ENCODE data around the gene ESPN. TPM values are rescaled to one million over a fixed set of nuclear protein-coding genes. Genes with fewer than 3 reads are reported as not detected.

ESPN gene
- total RNA-seq, 1 experiment from 2014 or later: 8.5 TPM

DNA sequence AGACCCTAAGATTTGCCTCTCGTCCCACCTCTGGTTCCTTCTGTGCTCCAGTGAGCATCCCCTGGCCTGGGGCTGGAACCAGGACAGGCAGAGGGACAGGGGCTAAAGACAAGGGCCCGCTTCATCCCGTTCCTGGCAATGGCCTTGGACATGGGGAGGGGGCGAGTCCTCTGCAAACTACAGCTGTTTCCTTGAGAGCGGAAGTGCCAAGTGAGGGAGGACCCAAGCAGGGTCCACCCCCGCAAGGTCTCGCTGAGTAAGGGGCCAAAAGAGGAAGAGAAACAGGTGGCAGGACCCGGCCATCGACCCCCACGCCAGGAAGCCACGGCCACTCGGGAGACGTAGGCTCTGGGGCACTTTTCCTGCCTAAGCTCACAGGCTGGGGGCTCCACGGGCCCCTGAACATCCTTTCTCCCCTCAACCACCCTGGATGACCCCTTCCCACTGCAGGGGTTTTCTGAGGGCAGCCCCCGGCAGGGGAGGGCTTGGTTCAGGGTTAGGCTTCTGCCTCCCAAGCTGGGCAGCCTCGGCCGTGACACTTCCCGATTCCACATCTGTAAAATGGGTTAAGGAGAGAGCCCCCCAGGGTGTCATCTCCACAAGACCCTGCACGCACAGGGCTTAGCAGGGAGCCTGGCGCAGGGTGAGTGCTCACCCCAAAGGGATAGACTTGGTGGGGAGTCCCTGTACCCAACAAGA is 84.8 kb downstream of the ESPN start:
- ATAC-seq: no peak
- H3K4me1 ChIP-seq (ENCODE audit: control insufficient read depth, insufficient read depth, low read length): no peaks in the 10 kb centered on the region
- no peak for DNase-seq (ENCODE audit: low read depth, low spot score)
- H3K27me3 ChIP-seq (ENCODE audit: control insufficient read depth, insufficient read depth, low read length): no peaks in the 10 kb centered on the region
- H3K36me3 ChIP-seq (ENCODE audit: control insufficient read depth, insufficient read depth, low read length): no peaks in the 10 kb centered on the region
- POLR2A ChIA-PET: no interaction called here
- no TSS peak for BruUV-seq (replicated peaks)
- in situ Hi-C loops (cut with HindIII; ENCODE audit: low pct_unique_long_range_greater_than_20kb, low sequenced_read_pairs) (no loop called here), intact Hi-C loops (cut with micrococcal nuclease; ENCODE audit: unreplicated experiment) (no loop called here)
- H3K27ac ChIP-seq (ENCODE audit: low read length): no peak overlapping the region
- H3K4me3 ChIP-seq (ENCODE audit: low read depth in 2 of 2, low read length in 2 of 2): no peak overlapping the region
- H3K9me3 ChIP-seq (ENCODE audit: control insufficient read depth, insufficient read depth, low read depth, low read length): no peaks in the 10 kb centered on the region
- CTCF ChIA-PET: interaction anchor here (0.6 kb wide), 1 partner anchor 116 kb away, joined by 4 read pairs; the partner anchor contains the start of gene ACOT7
- TF ChIP-seq POLR2AphosphoS5 (IDR thresholded peaks at IDR 0.05; ENCODE audit: low read depth, low read length) (no peak), TCF7L2 (IDR thresholded peaks at IDR 0.05; ENCODE audit: low read depth, low read length) (no peak), CTCF (IDR thresholded peaks at IDR 0.05) (no peak), SIN3A (IDR thresholded peaks at IDR 0.05; ENCODE audit: borderline replicate concordance, insufficient read depth, low read depth, low read length) (no peak)
- TF ChIP-seq, protein P1, sequence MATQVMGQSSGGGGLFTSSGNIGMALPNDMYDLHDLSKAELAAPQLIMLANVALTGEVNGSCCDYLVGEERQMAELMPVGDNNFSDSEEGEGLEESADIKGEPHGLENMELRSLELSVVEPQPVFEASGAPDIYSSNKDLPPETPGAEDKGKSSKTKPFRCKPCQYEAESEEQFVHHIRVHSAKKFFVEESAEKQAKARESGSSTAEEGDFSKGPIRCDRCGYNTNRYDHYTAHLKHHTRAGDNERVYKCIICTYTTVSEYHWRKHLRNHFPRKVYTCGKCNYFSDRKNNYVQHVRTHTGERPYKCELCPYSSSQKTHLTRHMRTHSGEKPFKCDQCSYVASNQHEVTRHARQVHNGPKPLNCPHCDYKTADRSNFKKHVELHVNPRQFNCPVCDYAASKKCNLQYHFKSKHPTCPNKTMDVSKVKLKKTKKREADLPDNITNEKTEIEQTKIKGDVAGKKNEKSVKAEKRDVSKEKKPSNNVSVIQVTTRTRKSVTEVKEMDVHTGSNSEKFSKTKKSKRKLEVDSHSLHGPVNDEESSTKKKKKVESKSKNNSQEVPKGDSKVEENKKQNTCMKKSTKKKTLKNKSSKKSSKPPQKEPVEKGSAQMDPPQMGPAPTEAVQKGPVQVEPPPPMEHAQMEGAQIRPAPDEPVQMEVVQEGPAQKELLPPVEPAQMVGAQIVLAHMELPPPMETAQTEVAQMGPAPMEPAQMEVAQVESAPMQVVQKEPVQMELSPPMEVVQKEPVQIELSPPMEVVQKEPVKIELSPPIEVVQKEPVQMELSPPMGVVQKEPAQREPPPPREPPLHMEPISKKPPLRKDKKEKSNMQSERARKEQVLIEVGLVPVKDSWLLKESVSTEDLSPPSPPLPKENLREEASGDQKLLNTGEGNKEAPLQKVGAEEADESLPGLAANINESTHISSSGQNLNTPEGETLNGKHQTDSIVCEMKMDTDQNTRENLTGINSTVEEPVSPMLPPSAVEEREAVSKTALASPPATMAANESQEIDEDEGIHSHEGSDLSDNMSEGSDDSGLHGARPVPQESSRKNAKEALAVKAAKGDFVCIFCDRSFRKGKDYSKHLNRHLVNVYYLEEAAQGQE (IDR thresholded peaks at IDR 0.05; ENCODE audit: insufficient read depth in 1 of 2, low read depth in 2 of 2, low read length in 1 of 2): no peak

GRCh38 chr1:6509919-6510291 is 85.3 kb downstream of the ESPN start:
- H3K4me3 ChIP-seq (ENCODE audit: low read depth in 2 of 2, low read length in 2 of 2): no peak overlapping the region
- in situ Hi-C loops (cut with HindIII; ENCODE audit: low pct_unique_long_range_greater_than_20kb, low sequenced_read_pairs) (no loop called here), intact Hi-C loops (cut with micrococcal nuclease; ENCODE audit: unreplicated experiment) (no loop called here)
- no peaks in the 10 kb centered on the region for H3K36me3 ChIP-seq (ENCODE audit: control insufficient read depth, insufficient read depth, low read length)
- ChIA-PET POLR2A (no interaction called here), CTCF (interaction anchor here (0.6 kb wide), 1 partner anchor 116 kb away, joined by 4 read pairs; the partner anchor contains the start of gene ACOT7)
- DNase-seq (ENCODE audit: low read depth, low spot score) (no peak), ATAC-seq (no peak)
- H3K27me3 ChIP-seq (ENCODE audit: control insufficient read depth, insufficient read depth, low read length): no peaks in the 10 kb centered on the region
- TF ChIP-seq SIN3A (IDR thresholded peaks at IDR 0.05; ENCODE audit: borderline replicate concordance, insufficient read depth, low read depth, low read length): no peak
- no peak for TF ChIP-seq POLR2AphosphoS5 (IDR thresholded peaks at IDR 0.05; ENCODE audit: low read depth, low read length)
- TF ChIP-seq TCF7L2 (IDR thresholded peaks at IDR 0.05; ENCODE audit: low read depth, low read length): no peak
- TF ChIP-seq CTCF (IDR thresholded peaks at IDR 0.05): no peak
- BruUV-seq (replicated peaks): no TSS peak
- H3K9me3 ChIP-seq (ENCODE audit: control insufficient read depth, insufficient read depth, low read depth, low read length): no peaks in the 10 kb centered on the region
- no peaks in the 10 kb centered on the region for H3K4me1 ChIP-seq (ENCODE audit: control insufficient read depth, insufficient read depth, low read length)
- H3K27ac ChIP-seq (ENCODE audit: low read length): no peak overlapping the region

All from Panc1 (cell line).